GM12878 (cell line): ENCODE measurements around the gene PHOX2B. TPM values are rescaled to one million over a fixed set of nuclear protein-coding genes. Genes with fewer than 3 reads are reported as not detected.

Source experiments
- BHLHE40 ChIP-seq, 2 experiments: fragments of 450-650 bp in 1 of 2; IDR thresholded peaks; 2 replicates each; pipeline ENCODE4 v1.6.1; 2011 to 2017; ENCODE audit warnings: low read depth in 2 of 2, borderline replicate concordance in 1 of 2, improper control_type of control experiment in 1 of 2, low read length in 1 of 2, mild to moderate bottlenecking in 1 of 2
- IRF4 ChIP-seq: IDR thresholded peaks from 2 replicates; pipeline ENCODE4 v1.6.1; 2011; ENCODE audit warnings: low read depth, low read length
- polyA plus RNA-seq, 11 experiments: library from polyadenylated mRNA; depleted of rRNA in 4 of 11; unstranded in 6 of 11; stranded (reverse) in 5 of 11; fragments of >200 nt; fragmentation: Nextera tagmentation in 4 of 11; fragmentation: Illumina TruSeq in 1 of 11; extraction: Ambion mirVana in 4 of 11; extraction: Trizol in 1 of 11; gene quantifications; 1 replicate in 1 of 11; 2 replicates in 10 of 11; pipeline versions ENCODE4 v1.2.1 to v1.2.3, GENCODE V29; 2011 to 2016; ENCODE audit warnings: inconsistent platforms in 2 of 11, missing spikeins in 2 of 11, low read depth in 1 of 11
- total RNA-seq, 4 experiments: library from RNA; depleted of rRNA in 3 of 4; stranded (reverse); fragments of >200 nt in 3 of 4; fragmentation: Illumina TruSeq in 1 of 4; extraction: Trizol in 1 of 4; gene quantifications; 2 replicates each; pipeline versions ENCODE4 v1.2.1 to v1.2.3, GENCODE V29; 2013 to 2021
- TF ChIP-seq, protein P1 (sequence below): IDR thresholded peaks from 2 replicates; pipeline ENCODE4 v1.6.1; 2012; ENCODE audit warnings: improper control_type of control experiment, low read depth, low read length; ENCODE audit not compliant: insufficient replicate concordance
- TF ChIP-seq, protein P2 (sequence below), 3 experiments: IDR thresholded peaks in 2 of 3; conservative IDR thresholded peaks in 1 of 3; 2 replicates each; pipeline ENCODE4 v1.5.1; 2011; ENCODE audit warnings: low read depth in 3 of 3, low read length in 3 of 3, mild to moderate bottlenecking in 3 of 3, control low read depth in 2 of 3, moderate library complexity in 2 of 3, inconsistent platforms in 1 of 3, mixed read lengths in 1 of 3; ENCODE audit not compliant: control insufficient read depth in 2 of 3, insufficient read depth in 1 of 3; ENCODE audit errors: extremely low read depth in 1 of 3
- TF ChIP-seq, protein P3 (sequence below): IDR thresholded peaks from 2 replicates; pipeline ENCODE4 v1.6.1; 2012; ENCODE audit warnings: low read depth, low read length, improper control_type of control experiment

PHOX2B gene
- total and polyA plus RNA-seq, 10 of the 15 experiments (the other 5 are each of a cell fraction or from before 2014, with no cell fraction given) = not detected

DNA sequence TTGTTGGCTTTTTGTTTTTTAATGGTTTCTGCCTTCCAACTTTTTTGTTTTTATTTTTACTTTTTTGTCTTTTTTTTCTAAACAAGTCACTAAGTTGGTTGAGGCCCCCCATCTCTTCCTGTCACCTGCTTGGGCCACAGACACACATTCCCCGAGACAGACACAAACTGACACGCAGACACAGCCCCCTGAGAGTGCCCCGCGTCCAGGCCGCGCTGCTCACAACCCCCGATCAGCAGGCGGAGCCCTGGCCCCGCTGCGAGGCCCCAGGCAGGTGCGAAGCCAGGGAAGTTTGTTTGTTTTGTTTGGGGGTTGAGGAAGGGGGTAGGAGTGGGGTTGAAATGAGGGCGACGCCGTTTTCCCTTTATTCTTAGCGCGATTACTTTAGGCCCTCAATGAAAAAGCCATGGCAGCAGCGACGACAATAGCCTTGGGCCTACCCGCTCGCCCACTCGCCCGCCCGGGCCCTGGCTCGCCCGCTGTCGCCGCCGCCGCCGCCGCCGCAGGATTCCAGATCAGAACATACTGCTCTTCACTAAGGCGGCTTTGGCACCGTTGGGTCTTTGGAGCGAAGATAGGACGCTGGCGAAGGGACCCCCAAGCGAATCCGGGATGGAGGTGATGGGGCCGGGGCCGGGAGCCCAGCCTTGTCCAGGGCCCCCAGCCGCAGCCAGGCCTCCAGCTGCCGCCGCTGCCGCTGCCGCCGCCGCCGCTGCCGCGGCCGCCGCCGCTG, 3.1 kb downstream of the PHOX2B start (continued):
- TF ChIP-seq IRF4 (no peak), BHLHE40 (IDR thresholded peaks at IDR 0.05; ENCODE audit: borderline replicate concordance in 1 of 2, low read depth in 2 of 2, low read length in 1 of 2) (no peak)
- TF ChIP-seq, protein P1, sequence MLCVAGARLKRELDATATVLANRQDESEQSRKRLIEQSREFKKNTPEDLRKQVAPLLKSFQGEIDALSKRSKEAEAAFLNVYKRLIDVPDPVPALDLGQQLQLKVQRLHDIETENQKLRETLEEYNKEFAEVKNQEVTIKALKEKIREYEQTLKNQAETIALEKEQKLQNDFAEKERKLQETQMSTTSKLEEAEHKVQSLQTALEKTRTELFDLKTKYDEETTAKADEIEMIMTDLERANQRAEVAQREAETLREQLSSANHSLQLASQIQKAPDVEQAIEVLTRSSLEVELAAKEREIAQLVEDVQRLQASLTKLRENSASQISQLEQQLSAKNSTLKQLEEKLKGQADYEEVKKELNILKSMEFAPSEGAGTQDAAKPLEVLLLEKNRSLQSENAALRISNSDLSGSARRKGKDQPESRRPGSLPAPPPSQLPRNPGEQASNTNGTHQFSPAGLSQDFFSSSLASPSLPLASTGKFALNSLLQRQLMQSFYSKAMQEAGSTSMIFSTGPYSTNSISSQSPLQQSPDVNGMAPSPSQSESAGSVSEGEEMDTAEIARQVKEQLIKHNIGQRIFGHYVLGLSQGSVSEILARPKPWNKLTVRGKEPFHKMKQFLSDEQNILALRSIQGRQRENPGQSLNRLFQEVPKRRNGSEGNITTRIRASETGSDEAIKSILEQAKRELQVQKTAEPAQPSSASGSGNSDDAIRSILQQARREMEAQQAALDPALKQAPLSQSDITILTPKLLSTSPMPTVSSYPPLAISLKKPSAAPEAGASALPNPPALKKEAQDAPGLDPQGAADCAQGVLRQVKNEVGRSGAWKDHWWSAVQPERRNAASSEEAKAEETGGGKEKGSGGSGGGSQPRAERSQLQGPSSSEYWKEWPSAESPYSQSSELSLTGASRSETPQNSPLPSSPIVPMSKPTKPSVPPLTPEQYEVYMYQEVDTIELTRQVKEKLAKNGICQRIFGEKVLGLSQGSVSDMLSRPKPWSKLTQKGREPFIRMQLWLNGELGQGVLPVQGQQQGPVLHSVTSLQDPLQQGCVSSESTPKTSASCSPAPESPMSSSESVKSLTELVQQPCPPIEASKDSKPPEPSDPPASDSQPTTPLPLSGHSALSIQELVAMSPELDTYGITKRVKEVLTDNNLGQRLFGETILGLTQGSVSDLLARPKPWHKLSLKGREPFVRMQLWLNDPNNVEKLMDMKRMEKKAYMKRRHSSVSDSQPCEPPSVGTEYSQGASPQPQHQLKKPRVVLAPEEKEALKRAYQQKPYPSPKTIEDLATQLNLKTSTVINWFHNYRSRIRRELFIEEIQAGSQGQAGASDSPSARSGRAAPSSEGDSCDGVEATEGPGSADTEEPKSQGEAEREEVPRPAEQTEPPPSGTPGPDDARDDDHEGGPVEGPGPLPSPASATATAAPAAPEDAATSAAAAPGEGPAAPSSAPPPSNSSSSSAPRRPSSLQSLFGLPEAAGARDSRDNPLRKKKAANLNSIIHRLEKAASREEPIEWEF = no peak
- TF ChIP-seq, protein P2, sequence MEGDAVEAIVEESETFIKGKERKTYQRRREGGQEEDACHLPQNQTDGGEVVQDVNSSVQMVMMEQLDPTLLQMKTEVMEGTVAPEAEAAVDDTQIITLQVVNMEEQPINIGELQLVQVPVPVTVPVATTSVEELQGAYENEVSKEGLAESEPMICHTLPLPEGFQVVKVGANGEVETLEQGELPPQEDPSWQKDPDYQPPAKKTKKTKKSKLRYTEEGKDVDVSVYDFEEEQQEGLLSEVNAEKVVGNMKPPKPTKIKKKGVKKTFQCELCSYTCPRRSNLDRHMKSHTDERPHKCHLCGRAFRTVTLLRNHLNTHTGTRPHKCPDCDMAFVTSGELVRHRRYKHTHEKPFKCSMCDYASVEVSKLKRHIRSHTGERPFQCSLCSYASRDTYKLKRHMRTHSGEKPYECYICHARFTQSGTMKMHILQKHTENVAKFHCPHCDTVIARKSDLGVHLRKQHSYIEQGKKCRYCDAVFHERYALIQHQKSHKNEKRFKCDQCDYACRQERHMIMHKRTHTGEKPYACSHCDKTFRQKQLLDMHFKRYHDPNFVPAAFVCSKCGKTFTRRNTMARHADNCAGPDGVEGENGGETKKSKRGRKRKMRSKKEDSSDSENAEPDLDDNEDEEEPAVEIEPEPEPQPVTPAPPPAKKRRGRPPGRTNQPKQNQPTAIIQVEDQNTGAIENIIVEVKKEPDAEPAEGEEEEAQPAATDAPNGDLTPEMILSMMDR (IDR thresholded peaks at IDR 0.05 in 2 of 3, conservative IDR thresholded peaks at IDR 0.05 in 1 of 3; ENCODE audit: control insufficient read depth in 2 of 3, extremely low read depth in 1 of 3, insufficient read depth in 1 of 3, low read depth in 3 of 3, low read length in 3 of 3) = no peak
- TF ChIP-seq, protein P3, sequence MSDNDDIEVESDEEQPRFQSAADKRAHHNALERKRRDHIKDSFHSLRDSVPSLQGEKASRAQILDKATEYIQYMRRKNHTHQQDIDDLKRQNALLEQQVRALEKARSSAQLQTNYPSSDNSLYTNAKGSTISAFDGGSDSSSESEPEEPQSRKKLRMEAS = no peak
- TF ChIP-seq, all 136 proteins: peak for 0
